Anterior cingulate cortex (tissue), 58 donors: Measurements from ENCODE around the gene TFF3.

Experiments
- DNase-seq, 58 donors: peaks; one replicate each; lab custom pipeline; 2025; lab: John Stamatoyannopoulos, UW

The TFF3 gene

DNA sequence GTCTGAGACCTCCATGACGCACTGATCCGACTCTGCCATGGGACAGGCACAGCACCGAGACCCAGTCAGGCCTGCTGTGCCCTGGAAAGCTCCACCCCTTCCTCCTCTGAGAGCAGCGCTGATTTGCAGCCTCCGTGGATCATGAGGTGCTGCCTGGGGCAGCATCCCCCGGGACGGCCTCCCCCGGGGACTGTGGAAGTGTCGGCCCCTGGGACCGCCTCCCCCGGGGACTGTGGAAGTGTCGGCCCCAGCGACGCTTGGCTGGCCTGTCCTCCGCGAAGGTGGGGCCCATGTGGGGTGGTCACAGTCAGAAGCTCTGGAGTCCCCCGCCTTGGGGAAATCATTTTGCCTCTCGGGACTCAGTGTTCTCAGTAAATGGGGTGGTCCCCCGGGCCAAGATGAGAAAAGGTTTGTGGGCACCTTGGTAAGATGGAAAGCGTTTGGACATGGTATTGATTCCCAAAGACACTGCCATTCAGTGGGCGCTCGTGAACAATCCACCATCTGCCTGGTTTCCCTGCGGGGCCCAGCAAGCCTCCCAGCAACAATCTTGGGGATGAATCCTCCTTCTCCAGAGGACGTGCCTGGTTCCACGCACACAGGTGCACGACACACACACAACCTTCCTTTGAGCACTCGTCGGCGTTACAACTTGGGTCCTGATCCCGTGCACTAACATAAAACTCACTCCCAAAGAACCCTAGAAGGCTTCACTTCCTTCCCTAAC, 32.6 kb upstream of the TFF3 start:
- DNase-seq = no peak

DNA sequence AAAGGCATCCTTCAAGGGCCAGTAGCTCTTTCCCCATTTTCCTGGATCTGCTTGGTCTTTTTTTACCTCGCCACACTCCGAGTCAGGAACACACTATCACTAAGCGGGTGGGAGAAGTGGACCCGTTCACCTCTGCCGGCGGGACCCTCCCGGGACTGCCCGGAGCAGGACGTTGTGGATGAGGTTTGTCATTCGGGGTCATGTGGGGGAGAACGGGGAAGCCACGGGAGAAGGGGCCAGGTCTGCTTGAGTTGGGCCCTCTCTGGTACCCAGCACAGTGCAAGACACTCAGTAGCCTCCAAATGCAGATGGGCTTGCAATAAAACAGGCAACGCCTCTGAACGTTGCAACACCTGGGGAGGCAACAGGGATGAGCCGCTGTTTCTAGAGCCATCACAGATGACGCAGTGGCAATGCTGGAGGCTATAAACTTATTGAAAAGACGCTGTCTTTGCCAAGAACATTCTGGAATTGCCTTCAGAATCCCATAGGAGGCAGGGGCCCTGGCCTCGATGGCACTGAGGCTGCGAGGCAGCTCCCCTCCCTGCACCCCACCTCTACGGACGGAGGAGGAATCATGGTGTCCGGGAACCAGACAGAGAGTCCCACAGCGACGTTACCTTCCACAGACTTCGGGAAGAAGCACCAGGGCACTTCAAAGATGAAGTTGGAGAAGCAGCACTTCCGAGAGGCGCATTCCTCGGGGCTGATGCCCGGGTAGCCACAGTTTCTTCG, 31.8 kb upstream of the TFF3 start:
- DNase-seq = no peak

DNA sequence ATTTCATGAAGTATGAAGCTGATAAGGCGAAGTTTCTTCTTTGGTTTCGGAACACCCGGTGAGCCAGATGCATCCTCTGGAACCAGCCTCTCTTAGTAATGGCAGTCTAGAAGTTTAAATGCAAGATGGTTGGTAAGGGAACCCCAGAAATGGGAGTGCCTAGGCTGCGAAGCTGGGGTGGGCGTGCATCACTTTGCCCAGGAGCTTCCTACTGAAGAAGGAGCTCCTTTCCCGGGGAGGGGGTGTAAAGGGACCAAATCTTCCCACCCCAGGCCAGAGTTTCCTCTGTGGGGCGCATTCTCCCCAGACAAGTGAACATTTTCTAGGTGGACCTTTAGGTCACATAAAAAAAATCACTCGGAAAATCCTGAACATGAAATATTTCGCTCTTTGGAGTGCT, 31.2 kb upstream of the TFF3 start:
- no peak for DNase-seq

DNA sequence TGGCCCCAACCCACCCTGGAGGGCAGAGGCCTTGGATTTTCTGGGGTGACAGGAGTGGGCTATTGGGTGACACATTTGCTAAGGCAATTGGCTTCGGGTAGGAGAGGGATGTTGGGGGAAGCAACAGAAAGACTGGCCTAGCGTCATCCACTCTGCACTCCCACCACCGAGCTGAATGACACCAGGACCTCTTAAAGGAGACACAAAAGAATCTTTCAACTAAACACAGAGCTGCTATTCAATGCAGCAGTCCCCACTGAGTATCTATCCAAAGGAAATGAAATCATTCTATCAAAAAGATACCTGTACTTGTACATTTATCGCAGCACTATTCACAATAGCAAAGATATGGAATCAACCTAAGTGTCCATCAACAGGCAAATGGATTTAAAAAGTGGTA, 29.4 kb upstream of the TFF3 start:
- no peak for DNase-seq

DNA sequence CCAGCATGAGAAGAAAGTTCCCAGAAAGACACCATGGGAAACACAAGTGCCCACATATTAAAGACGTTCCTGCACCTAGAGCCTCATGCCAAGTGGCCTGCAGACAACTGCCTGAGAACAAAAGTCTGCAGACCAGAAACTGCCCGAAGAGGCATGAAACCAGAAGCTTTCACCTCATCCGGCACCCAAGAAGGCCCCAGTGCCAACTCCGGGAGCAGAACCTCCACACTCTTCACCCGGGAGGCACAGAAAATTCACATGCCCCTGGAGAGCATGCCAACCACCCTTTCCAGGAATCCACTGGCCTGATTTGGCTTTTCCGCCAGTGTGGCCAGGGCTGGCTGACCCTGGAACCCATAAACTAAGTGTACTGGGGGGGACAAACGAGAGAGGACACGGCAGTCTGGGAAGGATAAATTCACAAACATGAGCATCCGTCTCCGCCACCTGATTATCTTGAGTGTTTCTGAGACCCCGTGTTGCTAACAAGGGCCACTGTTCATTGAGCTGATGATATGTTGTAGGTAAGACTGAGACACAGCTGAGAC, 28.8 kb upstream of the TFF3 start:
- no peak for DNase-seq

DNA sequence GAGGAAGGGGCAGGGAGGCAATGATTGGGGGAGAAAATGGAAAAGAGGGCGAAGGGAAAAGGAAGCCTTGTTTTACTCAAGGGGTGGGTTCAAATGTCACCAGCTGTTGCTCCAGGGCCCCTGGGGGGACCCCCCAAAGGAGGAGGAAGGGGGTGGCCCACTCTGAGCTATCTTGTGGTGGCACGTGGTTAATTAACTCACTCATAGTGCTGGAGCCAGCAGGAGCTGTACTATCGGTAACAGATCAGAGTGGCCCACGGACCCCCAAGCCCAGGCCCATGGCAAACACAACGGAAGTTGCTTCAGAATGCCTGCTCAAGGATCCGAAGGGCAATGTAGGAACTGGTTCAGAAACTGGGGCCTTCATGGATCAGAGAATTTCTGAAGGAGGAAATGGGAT, 28.3 kb upstream of the TFF3 start:
- no peak for DNase-seq

DNA sequence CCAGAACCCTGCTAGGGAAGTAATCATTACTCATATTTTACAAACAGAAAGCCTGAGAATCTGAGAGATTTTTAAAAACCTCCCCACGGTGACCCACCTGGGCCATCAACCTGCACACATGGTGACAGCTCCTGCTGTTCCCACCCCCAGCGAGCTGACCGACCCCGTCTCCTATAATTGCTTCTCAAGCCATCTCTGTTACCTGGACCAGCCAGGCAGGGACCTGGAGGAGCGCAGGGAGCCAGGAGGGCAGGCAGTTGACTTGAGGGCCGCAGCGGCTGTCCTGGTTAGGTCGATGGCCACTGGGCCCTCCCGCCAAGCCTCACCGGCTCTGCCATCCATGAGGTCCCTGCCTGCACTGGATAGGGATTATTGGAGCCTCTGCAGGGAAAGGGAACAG, 27.9 kb upstream of the TFF3 start:
- no peak for DNase-seq

DNA sequence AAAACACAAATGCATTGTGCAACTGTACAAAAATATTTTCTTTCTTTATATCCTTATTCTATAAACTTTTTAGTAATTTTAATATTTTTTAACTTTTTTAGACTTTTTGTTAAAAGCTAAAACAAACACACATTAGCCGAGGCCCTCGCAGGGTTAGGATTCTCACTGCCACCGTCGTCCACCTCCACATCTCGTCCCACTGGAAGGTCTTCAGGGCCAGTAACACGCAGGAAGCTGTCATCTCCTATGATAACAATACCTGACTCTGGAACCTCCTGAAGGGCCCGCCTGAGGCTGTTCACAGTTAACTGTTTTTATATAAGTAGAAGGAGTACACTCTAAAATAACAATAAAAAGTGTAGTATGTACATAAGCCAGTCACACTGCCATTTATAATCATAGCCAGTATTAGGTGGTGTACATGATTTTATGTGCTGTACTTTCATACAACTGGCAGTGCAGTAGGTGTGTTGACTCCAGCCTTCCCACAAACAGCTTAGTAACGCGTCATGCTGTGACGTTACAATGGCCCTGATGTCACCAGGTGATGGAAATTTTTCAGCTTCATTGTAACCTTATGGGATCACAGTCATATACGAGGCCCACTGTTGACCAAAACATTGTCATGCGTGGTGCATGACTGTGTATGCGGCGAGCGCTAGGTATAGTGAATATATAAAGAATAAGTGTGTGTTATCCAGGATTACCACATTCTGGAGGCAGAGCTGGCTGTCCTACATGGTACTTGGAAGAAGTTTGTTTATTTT, 26.8 kb upstream of the TFF3 start:
- no peak for DNase-seq

DNA sequence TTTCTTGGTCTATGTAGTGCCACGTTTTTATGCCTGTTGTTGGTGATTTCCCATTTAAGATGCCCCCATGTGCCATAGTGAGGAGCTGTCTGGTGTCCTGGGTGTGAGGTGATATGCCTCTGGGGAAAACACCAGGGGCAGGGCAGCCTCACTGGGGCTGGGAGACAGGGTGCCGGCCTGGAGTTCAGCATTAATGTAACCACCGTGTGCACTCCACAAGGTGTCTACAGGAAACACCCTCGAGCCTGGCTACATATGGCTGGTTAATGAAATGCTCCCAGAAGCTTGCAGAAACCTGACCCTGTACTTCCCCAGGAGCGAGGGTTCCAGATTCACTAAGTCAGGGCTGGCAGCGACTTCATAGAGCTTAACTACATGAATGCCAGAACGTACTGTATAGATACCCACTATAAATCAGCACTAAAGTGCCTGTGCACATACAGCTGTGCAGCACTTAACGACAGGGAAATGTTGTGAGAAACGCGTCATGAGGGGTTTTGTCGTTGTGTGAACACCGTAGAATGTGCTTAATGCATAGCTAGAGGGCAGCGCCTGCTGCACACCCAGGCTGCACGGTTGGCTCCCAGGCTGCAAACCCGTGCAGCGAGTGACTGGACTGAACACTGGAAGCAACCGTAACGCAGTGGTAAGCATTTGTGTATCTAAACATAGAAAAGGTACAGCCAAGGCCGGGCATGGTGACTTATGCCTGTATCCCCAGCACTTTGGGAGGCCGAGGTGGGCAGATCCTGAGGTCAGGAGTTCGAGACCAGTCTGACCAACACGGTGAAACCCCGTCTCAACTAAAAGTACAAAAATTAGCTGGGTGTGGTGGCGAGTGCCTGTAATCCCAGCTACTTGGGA, 25.2 kb upstream of the TFF3 start:
- no peak for DNase-seq

DNA sequence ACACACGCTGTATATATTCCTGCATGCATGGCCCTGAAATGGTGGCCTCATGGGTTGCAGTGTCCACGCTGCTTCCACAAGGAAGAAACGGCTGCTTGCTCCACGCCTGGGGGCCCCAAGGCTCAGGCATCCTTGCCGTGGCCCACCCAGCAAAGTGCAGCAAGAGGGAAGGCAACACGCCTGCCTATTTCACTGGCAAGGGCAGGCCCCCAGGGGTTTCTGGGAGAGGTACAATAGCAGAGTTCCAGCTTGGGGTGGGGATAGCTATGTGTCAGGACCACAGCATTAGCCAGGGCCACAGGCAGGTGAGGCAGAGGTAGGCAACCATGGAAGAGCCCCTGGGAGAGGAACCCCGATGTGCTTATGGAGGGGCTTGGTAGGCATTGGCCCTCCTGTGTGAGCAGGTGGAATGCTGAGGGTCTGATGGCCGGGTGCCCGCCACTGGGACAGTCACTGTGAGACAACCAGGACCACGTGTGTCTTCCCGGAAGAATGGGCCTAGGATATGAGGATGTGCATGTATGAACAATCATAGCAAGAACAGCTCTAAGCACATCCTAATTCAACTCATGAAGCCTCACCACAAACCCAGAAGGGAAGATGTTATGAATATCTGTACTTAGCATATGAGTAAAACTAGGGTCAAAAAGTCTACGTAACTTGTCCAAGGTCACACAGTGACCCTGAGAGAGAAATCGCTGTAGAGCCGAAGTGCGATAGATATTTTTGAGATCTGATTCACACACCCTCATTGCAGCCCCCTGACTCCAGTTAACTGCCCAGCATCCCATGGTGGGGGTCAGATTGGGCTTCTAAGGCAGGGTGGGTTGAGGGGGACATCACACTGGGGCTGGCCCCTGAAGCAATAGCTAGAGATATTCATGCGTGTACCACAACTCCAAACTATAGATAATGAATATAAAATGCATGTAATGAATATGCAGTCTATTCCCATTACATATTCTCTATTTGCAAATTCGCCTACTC, 23.8 kb upstream of the TFF3 start:
- DNase-seq = no peak

DNA sequence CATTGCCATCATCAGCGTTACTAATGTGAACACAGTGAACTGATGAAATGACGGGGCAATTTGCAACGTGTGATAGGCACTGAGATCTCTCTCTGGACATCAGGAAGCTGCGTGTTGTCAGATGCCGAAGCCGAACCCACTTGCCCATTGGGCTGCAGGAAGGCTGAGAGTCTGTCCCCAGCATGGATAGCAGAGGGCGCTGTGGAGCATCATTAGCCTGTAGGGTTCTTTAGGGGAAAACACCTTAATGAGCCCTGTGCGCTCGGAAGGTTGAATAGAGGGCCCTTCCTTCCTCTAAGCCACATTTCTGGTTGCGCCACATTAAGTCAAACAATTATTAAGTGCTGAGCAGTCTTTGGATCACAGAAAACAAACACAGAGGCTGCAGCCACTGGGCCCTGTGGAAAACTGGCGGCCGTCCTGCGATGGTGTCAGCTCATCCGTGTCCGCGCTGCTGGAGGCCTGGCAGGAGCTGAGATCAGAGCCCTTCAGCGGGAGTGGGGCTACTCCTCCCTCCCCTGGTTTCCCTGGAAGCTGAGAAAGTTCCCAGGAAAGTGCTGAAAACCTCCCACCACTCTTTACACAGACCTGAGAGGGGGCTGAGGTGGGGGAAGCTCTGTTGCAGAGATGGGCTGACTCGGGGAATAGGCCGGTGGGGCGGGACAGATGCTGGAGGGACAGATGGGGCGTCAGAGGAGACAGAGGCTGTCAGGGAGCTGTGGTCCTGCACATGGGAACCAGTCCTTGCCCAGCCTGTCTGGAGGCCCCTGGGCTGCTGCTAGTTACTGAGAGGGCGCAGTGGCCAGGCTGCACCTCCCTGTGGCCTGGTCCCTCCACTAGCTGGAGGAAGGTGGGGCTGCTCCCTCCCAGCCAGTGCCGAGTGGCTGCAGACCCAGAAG, 22.9 kb upstream of the TFF3 start:
- peak in 39 of 58 donors; percentile 4 to 72 (median 34) for DNase-seq

DNA sequence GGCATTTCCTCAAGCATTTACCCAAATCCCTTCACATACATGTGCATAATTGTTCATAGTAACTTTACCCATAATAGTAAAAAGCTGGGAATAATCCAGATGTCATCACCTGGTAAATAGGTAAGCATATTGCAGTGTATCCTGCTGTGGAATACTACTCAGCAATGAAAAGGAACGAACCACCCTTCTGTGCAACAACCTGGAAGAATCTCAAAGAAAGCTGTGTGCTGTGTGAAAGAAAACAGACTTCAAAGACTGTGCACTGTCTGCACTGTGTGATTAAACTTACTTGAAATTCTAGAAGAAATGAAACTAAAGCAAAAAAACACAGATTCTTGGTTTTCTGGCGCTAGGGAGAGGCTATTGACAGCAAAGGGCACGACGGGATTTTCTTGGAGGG, 22.1 kb upstream of the TFF3 start:
- no peak for DNase-seq

DNA sequence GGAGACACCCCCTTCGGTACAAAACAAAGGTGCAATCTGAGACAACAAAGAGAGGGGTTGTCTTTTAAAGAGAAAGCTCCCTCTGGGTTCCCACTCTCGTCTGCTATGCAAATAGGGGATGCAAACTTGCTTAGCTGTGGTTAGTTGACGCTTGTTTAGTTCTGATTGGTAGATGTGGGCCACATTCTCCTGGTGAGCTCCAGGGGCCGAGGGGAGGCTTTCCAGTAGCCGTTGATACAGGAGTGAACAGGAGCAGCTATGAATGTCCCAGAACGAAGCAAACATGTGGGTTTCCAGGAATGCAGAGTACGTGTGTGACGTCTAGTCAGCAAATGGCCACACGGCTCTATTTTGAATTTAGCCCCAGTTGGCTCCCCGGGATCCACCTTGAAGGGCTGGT, 20.8 kb upstream of the TFF3 start:
- DNase-seq = no peak

DNA sequence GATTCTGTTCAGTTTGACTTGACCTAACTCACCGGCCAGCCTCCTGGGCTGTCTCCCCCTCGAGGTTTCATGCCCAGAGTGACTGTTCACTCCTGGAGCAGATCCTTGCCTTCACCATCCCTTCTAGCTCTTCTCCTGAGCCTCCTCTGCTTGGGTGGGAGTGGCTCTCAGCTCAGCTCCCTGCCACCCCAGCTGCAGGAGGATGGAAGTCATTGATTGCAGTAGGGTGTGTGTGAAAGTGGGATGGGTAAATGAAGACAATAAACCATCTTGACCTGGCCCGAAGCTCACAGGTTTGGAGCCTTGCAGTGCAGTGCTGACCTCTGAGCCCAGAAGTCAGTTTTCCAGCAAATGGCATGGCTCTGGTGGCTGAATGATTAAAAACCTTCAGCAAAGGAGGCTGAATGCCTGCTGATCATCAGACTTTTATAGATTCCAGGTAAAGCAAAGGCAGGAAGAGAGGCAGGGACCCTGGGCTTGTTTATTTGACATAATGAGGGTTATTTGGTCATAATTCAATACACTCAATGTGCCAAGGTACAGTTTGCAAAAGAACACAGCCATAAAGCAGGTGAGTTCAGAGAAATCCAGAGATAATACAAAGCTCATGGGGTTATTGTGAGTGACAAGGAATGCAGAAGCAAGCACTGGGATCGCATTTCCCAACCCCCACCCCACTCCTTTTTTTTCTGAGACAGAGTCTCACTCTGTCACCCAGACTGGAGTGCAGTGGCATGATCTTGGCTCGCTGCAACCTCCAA, 17.5 kb upstream of the TFF3 start:
- no peak for DNase-seq

DNA sequence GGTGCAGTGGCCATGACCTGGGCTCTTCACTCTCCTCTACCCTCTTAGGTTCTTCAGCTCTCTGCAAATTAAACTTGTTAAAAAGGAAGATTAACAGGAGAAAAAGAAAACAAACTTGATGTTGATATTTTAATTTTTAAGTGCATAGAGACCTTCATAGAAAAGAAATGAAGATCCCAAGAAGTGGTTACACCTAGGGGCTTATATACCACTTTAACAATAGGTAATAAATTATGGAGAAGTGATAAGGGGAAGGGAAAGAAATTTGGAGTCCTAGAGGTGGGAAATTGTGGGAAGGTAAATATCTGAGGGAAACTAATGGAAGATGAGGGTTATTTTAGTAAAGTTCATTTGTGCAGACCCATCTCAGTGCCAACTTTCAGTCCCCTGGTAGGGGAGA, 16.5 kb upstream of the TFF3 start:
- no peak for DNase-seq

DNA sequence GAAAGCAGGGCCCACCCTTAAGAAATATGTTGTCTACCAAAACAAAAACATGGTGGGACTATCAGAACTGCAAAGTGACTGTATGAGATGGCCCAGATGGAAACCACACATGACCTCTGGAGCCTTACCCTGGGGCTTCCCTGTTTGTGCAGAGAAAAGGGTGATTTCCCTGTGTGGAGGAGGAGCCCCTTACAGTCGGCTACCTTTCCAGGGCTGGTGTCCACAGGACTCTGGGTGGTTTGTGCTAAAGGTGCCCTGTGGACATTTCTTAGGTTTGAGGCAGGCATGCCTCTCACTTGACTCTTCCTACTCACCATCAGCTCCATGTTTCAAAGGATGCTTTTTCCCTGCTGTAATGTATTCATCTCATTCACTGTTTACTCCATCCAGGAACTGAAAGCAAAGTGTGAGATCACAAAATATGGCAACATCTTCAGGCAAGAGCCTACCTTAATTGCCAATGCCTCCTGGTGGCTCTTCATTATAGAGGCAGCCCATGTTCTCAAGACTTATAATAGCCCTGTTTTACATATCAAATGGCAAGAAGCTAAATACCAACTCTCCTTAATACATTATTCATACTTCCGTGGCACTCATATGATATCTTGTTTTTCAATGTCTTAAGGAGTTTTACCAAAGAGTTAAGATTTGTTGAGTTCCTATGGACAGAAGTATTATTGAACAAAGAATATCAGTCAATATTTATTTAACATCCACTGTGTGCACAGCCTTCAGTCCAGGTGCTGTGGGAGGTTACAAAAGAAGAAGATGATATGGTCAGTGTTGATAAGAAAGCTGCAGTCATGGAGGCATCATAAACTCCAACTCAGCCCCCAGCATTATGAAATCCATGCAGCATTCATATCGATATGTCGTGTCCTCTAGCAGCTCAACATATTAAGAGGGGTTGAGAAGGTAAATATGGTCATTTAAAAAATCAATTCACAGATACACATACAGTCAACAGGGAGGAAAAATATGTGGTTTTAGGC, 15.5 kb upstream of the TFF3 start:
- DNase-seq = no peak
